GM19455 (cell line): ENCODE measurements around the gene GPR180.

Experiments
- ATAC-seq: cut with Tn5 transposase; IDR thresholded peaks from one replicate; pipeline ENCODE4 v1.9.1; 2021; ENCODE audit not compliant: unreplicated experiment

The GPR180 gene

DNA sequence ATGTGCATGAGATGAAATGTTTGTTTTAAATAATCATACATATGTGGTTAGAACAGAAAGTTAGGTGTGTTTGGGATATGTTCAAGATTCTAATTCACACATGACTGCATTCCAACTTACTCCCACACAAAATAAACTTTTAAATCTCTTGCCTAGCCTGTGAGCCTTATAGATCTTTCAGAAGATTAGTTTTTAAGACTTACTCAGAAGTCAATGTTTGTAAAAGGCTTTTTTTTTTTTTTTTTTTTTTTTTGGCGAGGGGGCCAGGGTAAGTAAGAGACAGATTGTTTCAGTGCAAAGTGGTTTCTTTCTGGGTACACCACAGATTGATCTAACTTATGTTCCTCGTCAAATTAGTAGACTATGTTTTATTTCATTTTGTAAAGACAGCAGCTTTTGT, 39.1 kb downstream of the GPR180 start:
- ATAC-seq: no peak

GRCh38 chr13:94641409-94641941, 39.8 kb downstream of the GPR180 start:
- no peak for ATAC-seq

DNA sequence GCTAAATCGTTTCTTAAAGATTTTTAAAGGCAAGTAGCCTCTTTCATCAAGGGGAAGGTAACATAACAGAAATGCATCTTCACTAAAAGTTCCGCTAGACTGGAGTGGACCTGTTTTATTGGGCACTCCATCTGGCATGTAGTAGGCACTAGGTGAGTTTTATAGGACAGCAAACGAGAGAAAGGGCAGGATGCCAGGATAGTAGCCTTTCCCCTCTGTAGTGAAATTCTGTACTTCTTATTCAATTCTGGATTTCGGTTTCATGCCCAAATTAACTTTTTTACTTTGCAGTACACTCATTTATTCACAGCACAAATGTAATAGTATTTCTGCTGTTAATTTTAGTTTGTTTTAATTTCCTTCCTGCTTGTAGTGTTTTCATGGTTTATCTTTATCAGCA, 45.2 kb downstream of the GPR180 start:
- peak; percentile 77 for ATAC-seq

DNA sequence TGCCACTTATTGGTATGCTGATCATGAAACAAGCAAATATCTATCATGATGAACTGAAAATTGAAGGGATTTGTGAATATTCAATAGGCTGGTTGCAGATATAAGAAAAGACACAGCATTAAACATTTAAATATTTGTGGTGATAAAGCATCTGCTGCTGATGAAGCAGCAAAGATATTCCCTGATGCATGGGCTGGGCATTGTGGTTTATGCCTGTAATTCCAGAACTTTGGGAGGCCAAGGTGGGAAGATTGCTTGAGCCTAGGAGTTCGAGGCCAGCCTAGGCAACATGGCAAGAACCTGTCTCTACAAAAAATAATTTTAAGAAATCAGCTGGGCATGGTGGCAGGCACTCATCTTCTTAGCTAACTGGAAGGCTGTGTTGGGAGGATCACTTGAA, 54.5 kb downstream of the GPR180 start:
- no peak for ATAC-seq

DNA sequence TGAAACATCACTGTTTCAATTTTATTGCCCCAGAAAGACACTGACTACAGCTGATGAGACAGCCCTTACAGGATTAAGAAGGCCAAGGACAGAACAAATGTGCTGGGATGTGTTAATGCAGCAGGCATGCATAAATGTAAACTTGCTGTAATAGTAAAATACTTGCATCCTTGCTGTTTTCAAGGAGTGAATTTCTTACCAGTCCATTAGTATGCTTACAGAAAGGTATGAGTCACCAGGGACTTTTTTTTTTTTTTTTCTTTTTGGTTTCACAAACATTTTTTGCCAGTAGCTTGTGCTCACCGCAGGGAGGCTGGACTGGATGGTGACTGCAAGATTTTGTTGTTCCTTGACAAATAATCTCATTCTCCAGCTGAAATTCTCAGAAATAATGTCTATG, 55.1 kb downstream of the GPR180 start:
- ATAC-seq: peak; percentile 94

DNA sequence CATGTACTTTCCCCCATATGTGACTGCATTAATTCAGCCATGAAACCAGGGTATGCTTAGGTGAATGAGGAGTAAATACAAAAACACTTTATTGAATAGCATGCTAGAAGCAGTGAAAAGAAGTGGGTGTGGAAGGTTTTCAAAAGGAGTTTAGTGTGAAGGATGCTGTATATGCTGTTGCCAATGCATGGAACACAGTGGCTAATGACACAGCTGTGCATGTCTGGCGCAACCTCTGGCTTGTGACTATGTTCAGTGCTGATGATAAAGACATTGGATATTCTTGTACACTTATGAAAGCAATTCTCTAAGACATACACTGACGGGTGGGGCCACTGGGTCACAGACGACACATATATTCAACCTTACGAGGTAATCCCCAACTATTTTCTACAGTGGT, 55.5 kb downstream of the GPR180 start:
- ATAC-seq: peak; percentile 21

DNA sequence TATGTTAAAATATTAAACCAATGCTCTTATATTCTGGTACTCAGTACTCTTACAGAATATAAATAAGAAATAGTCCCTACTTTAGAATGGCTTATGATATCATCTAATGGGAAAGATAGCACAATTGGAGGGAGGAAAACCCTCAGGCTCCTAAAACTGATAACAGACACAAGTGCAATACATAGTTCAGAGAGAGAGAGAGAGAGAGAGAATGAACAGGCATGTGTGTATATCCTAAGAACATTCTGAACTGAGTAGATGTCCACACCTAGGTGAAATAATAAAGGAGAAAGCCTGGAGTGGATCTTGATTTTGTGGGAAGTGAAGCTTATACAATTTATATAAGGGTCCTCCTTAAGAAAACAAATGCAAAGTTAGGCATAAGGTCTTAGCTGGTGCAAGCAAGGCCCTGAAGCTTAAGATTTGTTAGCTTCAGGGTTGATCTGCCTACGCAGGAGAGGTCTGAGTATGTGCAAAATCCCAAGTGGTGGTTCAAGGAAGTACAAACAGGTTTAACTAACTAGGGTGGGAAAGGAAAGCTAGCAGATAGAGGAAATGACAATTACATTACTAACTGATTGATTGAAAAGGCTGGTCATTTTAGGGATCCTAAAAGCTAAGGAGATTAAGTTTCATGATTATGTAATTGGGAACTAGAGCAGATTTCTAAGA, 57.4 kb downstream of the GPR180 start:
- ATAC-seq: no peak

- ATAC-seq: no peak
Measured at GRCh38 chr13:94659598-94659946, 57.9 kb downstream of the GPR180 start.

DNA sequence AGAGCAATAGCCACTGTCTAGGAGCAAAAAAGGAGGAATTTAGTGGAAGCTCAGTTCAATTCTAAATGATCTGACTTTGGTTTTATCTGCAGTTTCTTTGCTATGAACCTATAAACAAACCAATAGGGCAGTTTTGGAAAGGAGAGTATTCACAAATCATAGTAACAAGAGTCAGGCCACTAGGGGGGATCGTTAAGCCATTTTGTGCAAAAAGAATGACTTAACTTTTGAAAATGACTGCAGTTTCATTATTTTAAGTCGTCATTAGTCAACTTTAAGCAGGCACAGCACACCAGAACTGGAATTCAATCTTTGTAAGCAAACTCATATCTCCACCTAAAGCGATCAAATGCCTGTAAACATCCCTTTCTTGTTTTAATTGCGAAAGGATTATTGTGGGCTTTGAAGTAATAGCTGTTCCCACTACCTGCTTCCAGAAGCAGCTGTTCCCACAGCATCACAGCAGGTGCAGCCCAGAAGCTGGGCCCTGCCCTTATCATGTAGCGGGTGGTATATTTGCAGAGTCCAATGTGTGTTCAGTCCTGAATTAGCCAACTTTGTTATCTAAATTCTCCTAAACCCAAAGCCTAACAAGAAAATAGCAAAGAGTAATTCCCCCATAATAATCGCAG, 59.2 kb downstream of the GPR180 start:
- ATAC-seq: no peak

DNA sequence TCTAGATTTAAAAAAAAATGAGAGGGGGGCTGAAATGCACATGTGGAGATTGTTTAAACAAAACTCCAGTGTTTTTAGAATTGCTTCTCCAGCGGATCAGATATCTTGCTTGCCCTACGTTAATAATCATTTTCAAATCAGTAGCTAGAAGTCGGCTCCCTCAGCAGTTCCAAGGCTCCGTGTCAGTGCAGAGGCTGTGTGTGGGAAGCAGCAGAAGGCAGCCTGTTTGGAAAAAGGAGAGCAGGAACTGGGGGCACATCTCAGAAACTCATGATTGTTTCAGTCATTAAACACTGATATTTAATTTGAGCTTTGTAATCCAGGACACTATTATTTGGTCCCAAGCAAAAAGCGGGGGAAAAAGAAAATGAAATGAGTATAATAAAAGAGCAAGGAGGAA, 59.7 kb downstream of the GPR180 start:
- no peak for ATAC-seq

GRCh38 chr13:94662274-94662945, 60.8 kb downstream of the GPR180 start:
- ATAC-seq: no peak

DNA sequence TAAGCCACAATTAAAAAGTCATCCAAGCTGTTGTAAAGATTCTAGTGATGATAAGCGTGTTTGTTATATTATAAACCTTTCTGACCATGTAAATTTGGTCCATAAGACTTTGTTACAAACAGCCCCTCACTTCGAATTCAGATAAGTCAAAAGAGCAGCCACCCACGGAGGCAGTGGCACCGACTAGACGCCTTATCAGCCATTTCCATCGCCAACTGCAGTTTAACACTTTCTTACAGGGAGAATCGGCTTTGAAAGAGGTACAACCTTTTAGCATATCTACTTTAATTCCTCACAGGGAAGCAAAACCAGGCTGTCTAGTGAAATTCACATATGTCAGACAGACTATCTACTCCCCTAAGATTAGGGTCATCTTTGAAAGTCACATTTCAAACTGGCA, 63.2 kb downstream of the GPR180 start:
- no peak for ATAC-seq

GRCh38 chr13:94666065-94666464, 64.4 kb downstream of the GPR180 start:
- ATAC-seq: no peak

DNA sequence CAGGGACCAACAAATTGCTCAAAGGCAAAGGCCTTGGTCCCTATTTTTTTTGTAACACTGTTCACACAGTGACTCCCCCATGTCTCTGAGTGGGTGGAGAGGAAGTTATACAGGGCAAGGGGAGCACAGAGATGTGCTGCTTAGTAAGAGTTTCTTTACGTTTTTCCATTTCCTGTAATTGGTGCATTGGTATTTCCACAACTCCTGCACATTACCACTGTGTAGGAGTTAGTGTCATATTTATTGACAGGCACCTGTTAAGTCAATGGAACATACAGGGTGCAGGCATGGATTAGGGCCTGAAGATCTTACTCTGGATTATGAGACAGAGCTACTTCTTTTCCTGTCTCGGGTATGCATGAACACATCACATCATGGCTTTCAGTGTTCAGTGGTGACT, 65.5 kb downstream of the GPR180 start:
- ATAC-seq: no peak

DNA sequence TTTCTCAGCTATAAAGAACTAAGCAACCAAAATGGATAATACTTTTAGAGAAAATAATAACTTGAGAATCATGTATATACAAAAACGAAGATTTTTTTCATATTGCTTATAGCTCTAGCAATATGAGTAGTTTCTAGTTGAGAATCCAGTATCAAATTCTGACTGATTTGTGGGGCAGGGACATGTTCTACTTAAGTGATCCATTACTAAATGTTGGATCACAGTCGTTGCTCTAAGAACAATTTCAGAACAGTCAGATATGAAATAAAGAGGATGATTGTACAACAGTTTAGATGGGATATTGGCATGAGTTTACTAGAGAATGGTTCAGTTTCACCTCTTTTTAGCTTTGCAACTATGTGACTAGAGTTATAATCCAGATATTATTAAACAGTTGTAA, 70.7 kb downstream of the GPR180 start:
- ATAC-seq: no peak

DNA sequence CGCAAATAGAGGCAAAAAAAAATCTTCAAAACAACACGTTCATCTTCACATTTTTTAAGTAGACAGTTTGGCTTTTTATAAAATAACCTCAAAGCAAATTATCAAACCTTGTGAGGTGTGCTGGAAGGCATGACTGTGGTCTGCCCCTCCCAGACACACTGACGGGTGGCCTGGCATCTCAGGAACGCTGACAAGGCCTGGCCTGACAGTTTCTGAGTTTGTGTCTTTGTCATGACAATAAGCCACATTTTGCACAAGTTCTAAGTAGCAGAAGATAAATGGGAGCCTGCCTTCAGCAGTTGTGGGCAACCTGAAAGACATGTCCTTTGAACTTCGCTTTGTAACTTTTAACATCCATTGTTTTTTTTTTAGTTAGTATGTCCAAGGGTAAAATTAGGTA, 72.2 kb downstream of the GPR180 start:
- no peak for ATAC-seq

- no peak for ATAC-seq
Measured at GRCh38 chr13:94674609-94675348, 73.1 kb downstream of the GPR180 start.

- ATAC-seq: no peak
Measured at GRCh38 chr13:94677799-94678198, 76.1 kb downstream of the GPR180 start.

- no peak for ATAC-seq
Measured at GRCh38 chr13:94678845-94679244, 77.2 kb downstream of the GPR180 start.

GRCh38 chr13:94679614-94680013, 78.0 kb downstream of the GPR180 start:
- no peak for ATAC-seq

DNA sequence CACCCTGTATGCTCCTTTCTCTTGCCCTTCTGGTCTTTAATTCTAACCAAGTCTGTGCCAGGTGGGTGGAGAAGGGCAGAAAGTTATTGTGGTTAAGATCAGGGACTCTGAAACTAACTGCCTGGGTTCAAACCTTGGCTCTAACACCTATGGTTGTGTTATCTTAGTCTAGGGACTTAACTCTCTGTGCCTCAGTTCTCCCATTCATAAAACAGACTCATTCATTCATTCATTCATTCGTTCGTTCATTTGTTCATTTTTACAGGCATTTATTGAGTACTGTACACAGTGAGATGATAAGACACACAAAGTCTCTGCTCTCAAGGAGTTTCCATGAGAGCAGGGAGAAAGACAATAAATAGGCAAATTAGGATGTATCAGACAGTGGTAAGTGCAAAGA, 80.6 kb downstream of the GPR180 start:
- ATAC-seq: no peak

GRCh38 chr13:94683409-94683808, 81.8 kb downstream of the GPR180 start:
- no peak for ATAC-seq
